CD14-positive monocyte (primary cell): Measurements from ENCODE around the gene TRPV4. TPM values are rescaled to one million over a fixed set of nuclear protein-coding genes. Genes with fewer than 3 reads are reported as not detected.

Experiments
- DNase-seq, 3 donors: peaks; one replicate each; pipeline ENCODE4 v3.0.0-alpha.2; 2011 to 2022
- H2AFZ ChIP-seq: 2 replicates; pipeline ENCODE4 v1.6.0; 2012; ENCODE audit warnings: mild to moderate bottlenecking, low read depth, low read length, inconsistent platforms; ENCODE audit not compliant: insufficient read depth, poor library complexity, severe bottlenecking
- H3K27ac ChIP-seq, 2 donors: 1 replicate in 1 of 2; 2 replicates in 1 of 2; pipeline ENCODE4 v1.5.1; 2012 to 2013; ENCODE audit warnings: low read length in 2 of 2, control low read depth in 1 of 2, inconsistent platforms in 1 of 2, low read depth in 1 of 2, mild to moderate bottlenecking in 1 of 2
- H3K27me3 ChIP-seq, 2 donors: one replicate each; pipeline versions ENCODE4 v1.6.0 to v1.6.1; 2011 to 2013; ENCODE audit warnings: low read length in 2 of 2; ENCODE audit not compliant: control insufficient read depth in 2 of 2, insufficient read depth in 2 of 2
- H3K36me3 ChIP-seq, 2 donors: replicated peaks in 1 of 2; 1 replicate in 1 of 2; 2 replicates in 1 of 2; pipeline versions ENCODE4 v1.5.1 to v1.6.1; 2012 to 2013; ENCODE audit warnings: low read length in 2 of 2, control low read depth in 1 of 2, inconsistent platforms in 1 of 2, mild to moderate bottlenecking in 1 of 2; ENCODE audit not compliant: insufficient read depth in 2 of 2, control insufficient read depth in 1 of 2
- H3K4me1 ChIP-seq, 2 donors: 1 replicate in 1 of 2; 2 replicates in 1 of 2; pipeline versions ENCODE4 v1.5.1 to v1.6.1; 2012 to 2013; ENCODE audit warnings: low read length in 2 of 2, control low read depth in 1 of 2, inconsistent platforms in 1 of 2, mild to moderate bottlenecking in 1 of 2, moderate library complexity in 1 of 2; ENCODE audit not compliant: insufficient read depth in 2 of 2, control insufficient read depth in 1 of 2
- H3K4me2 ChIP-seq: replicated peaks from 2 replicates; pipeline ENCODE3; 2012; ENCODE audit warnings: low read length, moderate library complexity, mild to moderate bottlenecking; ENCODE audit not compliant: poor library complexity, severe bottlenecking; ENCODE audit errors: extremely low read depth
- H3K4me3 ChIP-seq, 3 experiments: fragments of 200-600 bp in 1 of 3; sonication (generic) in 1 of 3; replicated peaks in 1 of 3; 1 replicate in 2 of 3; 2 replicates in 1 of 3; pipeline ENCODE4 v1.5.1; 2011 to 2013; ENCODE audit warnings: low read length in 3 of 3, mild to moderate bottlenecking in 3 of 3, control low read depth in 2 of 3, low read depth in 2 of 3, inconsistent platforms in 1 of 3, moderate library complexity in 1 of 3
- H3K79me2 ChIP-seq: 2 replicates; pipeline ENCODE4 v1.6.0; 2012; ENCODE audit warnings: mild to moderate bottlenecking, control low read depth, inconsistent platforms, low read length, moderate library complexity; ENCODE audit not compliant: insufficient read depth
- H3K9ac ChIP-seq: 2 replicates; pipeline ENCODE4 v1.6.0; 2017; ENCODE audit warnings: low read length, mild to moderate bottlenecking; ENCODE audit not compliant: insufficient read depth, poor library complexity, severe bottlenecking
- H3K9me3 ChIP-seq, 2 donors: replicated peaks in 1 of 2; 1 replicate in 1 of 2; 2 replicates in 1 of 2; pipeline versions ENCODE4 v1.5.1 to v1.6.1; 2012 to 2013; ENCODE audit warnings: low read length in 2 of 2, control low read depth in 1 of 2; ENCODE audit not compliant: control insufficient read depth in 1 of 2, insufficient read depth in 1 of 2
- H4K20me1 ChIP-seq: 2 replicates; pipeline ENCODE4 v1.6.0; 2012; ENCODE audit warnings: mild to moderate bottlenecking, low read length, control low read depth, moderate library complexity; ENCODE audit not compliant: insufficient read depth
- H3K27ac Mint-ChIP-seq, 7 donors: one replicate each; pipeline ENCODE4 v1.8.0; 2020; ENCODE audit warnings: mild to moderate bottlenecking in 7 of 7, mixed read lengths in 7 of 7, moderate library complexity in 6 of 7, inconsistent platforms in 2 of 7
- H3K27me3 Mint-ChIP-seq, 3 donors: one replicate each; pipeline ENCODE4 v1.8.0; 2021 to 2022; ENCODE audit warnings: low read depth in 3 of 3, mild to moderate bottlenecking in 3 of 3, mixed read lengths in 3 of 3, moderate library complexity in 3 of 3, inconsistent platforms in 1 of 3
- H3K36me3 Mint-ChIP-seq, 2 donors: one replicate each; pipeline ENCODE4 v1.8.0; 2020; ENCODE audit warnings: mixed read lengths in 2 of 2, inconsistent platforms in 1 of 2, mild to moderate bottlenecking in 1 of 2
- H3K4me1 Mint-ChIP-seq: one replicate; pipeline ENCODE4 v1.8.0; 2020; ENCODE audit warnings: mild to moderate bottlenecking, mixed read lengths
- H3K4me3 Mint-ChIP-seq, 2 donors: one replicate each; pipeline ENCODE4 v1.8.0; 2020; ENCODE audit warnings: mild to moderate bottlenecking in 2 of 2, mixed read lengths in 2 of 2, moderate library complexity in 1 of 2
- H3K9me3 Mint-ChIP-seq, 7 donors: one replicate each; pipeline ENCODE4 v1.8.0; 2020 to 2022; ENCODE audit warnings: mixed read lengths in 7 of 7, mild to moderate bottlenecking in 6 of 7, moderate library complexity in 6 of 7, inconsistent platforms in 2 of 7
- WGBS: methylation state at CpG from one replicate; pipeline ENCODE4 v1.1.5; 2013; ENCODE audit warnings: missing lambda C conversion rate; ENCODE audit not compliant: insufficient coverage; 5-methylcytosine and 5-hydroxymethylcytosine counted together
- intact Hi-C, 2 donors: fragments of 100-400 bp; cut with micrococcal nuclease; formaldehyde crosslinking; loops; one replicate each; pipeline versions ENCODE4 v1.15.0 to v1.15.1; 2023
- polyA plus RNA-seq, 3 donors: library from polyadenylated mRNA; depleted of rRNA in 1 of 3; unstranded in 2 of 3; stranded (reverse) in 1 of 3; fragments of 300-500 nt in 2 of 3; fragments of >200 nt in 1 of 3; fragmentation: Illumina TruSeq in 2 of 3; gene quantifications; 1 replicate in 2 of 3; 2 replicates in 1 of 3; pipeline ENCODE4 v1.2.3, GENCODE V29; 2012 to 2021
- TF ChIP-seq, protein P1 (sequence below): fragments of 200-600 bp; IDR thresholded peaks from one replicate; pipeline ENCODE4 v1.8.0; 2022; ENCODE audit warnings: antibody characterized with exemption, mild to moderate bottlenecking

Gene TRPV4
- polyA plus RNA-seq, 3 donors, result 0.64 to 3.1 (median 2.0) TPM

DNA sequence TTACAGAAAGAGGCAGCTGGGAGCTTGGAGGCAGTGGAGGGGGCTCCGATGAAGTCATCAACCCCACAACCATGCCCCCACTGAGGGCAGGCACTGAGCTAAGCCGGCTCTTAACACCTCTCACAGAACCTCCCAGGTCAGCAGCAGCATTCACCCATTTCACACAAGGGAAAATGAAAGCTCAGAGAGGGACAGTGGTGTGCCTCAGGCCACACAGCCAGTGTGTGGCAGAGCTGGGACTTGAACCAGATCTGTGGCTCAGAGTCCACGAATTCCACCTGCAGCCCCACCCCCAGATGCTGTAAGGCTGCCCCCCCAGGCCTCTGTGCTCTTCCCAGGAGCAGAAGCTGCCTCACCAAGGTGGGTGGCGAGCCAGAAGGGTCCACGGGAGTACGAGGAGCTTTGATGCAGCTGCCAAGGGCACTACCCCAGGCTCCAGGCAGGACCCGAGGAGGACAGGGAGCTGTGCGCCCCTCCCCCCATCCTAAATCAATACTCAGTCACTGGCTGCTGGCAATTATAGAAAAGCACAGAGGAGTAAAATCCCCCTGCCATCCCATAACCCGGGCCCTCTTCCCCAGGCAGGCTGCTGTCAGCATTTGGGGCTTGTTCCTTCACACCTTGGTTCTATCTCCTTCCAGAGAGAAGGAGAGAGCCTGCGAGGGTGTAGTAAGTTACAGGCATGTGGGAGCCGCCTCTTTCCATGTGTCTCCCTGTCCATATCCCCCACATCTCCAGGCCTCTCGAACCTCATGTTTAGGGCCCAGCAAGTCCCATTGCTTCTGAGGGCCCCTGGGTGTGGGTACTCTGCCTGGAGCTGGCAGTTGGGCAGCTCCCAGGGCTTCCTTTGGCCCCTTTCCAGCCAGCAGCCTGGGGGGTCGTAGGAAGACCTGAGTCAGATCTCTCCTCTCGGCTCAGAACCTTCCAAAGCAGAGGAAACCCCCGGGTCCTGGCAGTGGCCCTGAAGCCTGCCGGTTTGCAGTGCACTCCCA, 72.0 kb downstream of the TRPV4 start:
- Histone ChIP-seq H2AFZ (no peak overlapping the region), H3K9me3 (peaks cover 17 to 22% of the 10 kb centered on the region in 2 donors), H3K79me2 (no peaks in the 10 kb centered on the region), H3K9ac (no peak overlapping the region), H3K27me3 (no peaks in the 10 kb centered on the region), H3K36me3 (no peaks in the 10 kb centered on the region), H3K4me1 (peaks cover 2 to 20% of the 10 kb centered on the region in 2 donors), H4K20me1 (no peaks in the 10 kb centered on the region), H3K4me3 (no peak overlapping the region), H3K27ac (no peak overlapping the region), H3K4me2 (no peak overlapping the region)
- peaks cover 0 to 9% of the 10 kb centered on the region in 2 donors for H3K36me3 Mint-ChIP-seq
- peaks cover 22% of the 10 kb centered on the region for H3K4me1 Mint-ChIP-seq
- H3K9me3 Mint-ChIP-seq, result peaks cover 12 to 33% (median 24%) of the 10 kb centered on the region in 7 donors
- no peak for DNase-seq
- intact Hi-C loops, result no loop called here
- peaks cover 6 to 10% (median 7%) of the 10 kb centered on the region in 3 donors for H3K27me3 Mint-ChIP-seq
- 82% methylated on average over 9 of the region's 16 CpGs for WGBS
- TF ChIP-seq, protein P1, sequence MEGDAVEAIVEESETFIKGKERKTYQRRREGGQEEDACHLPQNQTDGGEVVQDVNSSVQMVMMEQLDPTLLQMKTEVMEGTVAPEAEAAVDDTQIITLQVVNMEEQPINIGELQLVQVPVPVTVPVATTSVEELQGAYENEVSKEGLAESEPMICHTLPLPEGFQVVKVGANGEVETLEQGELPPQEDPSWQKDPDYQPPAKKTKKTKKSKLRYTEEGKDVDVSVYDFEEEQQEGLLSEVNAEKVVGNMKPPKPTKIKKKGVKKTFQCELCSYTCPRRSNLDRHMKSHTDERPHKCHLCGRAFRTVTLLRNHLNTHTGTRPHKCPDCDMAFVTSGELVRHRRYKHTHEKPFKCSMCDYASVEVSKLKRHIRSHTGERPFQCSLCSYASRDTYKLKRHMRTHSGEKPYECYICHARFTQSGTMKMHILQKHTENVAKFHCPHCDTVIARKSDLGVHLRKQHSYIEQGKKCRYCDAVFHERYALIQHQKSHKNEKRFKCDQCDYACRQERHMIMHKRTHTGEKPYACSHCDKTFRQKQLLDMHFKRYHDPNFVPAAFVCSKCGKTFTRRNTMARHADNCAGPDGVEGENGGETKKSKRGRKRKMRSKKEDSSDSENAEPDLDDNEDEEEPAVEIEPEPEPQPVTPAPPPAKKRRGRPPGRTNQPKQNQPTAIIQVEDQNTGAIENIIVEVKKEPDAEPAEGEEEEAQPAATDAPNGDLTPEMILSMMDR, result no peak
- H3K4me3 Mint-ChIP-seq, result no peak overlapping the region
- H3K27ac Mint-ChIP-seq, result peak overlapping the region in 2 of 7 donors; percentile 62 to 63

DNA sequence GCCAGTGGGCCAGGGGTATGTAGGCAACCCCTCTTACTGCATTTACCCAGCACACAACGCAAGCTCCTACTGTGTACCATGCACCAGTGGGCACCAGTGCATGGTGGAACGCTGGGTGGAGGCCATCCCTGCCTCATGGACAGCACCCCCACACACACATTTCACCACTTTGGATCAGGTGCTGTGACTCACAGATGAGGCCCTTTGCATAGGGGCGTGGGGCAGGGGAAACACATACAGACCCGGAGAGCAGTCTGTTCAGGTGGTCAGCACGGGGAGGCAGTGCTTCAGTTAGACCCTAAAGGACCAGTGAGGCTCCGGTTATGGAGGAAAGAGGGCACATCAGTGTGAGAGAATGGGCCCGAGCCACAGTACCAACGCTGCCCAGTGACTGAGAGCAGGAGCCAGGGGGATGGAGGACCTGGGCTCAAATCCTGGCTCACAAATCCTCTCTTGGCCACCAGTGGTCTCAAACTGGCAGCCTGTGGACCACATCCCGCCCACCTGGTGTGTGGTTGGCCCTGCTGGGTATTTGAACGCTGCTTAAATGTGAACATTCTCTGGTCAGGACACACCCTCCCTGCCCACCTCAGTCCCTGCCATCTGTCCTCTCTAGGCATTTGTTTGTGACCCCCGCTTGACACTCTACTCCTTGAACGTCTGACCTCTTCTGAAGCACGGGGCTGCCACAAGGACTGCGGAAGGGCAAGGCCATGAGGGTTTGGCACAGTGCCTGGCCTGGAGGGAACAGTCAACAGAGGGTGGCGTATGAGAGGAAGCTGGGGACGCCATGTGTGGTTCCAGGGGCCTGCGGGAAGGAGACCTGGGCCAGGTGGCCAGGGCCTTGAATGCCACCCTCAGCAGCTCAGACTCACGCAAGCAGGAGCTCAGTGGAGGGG, 72.9 kb downstream of the TRPV4 start:
- H2AFZ ChIP-seq, result no peak overlapping the region
- Mint-ChIP-seq H3K27me3 (peaks cover 3 to 8% (median 7%) of the 10 kb centered on the region in 3 donors), H3K4me1 (peaks cover 22% of the 10 kb centered on the region), H3K4me3 (peak overlapping the region in 1 of 2 donors; percentile 49), H3K36me3 (peaks cover 0 to 9% of the 10 kb centered on the region in 2 donors), H3K27ac (peak overlapping the region in 3 of 7 donors; percentile 62 to 85 (median 63)), H3K9me3 (peaks cover 17 to 41% (median 32%) of the 10 kb centered on the region in 7 donors)
- WGBS, result 52% methylated on average over 17 of the region's 18 CpGs
- peaks cover 18 to 25% of the 10 kb centered on the region in 2 donors for H3K9me3 ChIP-seq
- no peak overlapping the region for H3K27ac ChIP-seq
- no peak overlapping the region for H3K9ac ChIP-seq
- H3K36me3 ChIP-seq, result no peaks in the 10 kb centered on the region
- no peak overlapping the region for H3K4me2 ChIP-seq
- H3K4me1 ChIP-seq, result peaks cover 2 to 20% of the 10 kb centered on the region in 2 donors
- no peaks in the 10 kb centered on the region for H3K79me2 ChIP-seq
- peak in 2 of 3 donors; percentile 32 for DNase-seq
- TF ChIP-seq, protein P1, result no peak
- no peak overlapping the region for H3K4me3 ChIP-seq
- intact Hi-C loops, result no loop called here
- H3K27me3 ChIP-seq, result no peaks in the 10 kb centered on the region
- no peaks in the 10 kb centered on the region for H4K20me1 ChIP-seq
